Measurements from ENCODE around the gene ZNF23.

ZNF23 gene

GRCh38 chr16:71426069-71426879 is 35.8 kb downstream of the ZNF23 start:
- DNase-seq (ENCODE audit: low spot score) = peak; percentile 26

GRCh38 chr16:71425746-71426068 is 36.3 kb downstream of the ZNF23 start:
- DNase-seq (ENCODE audit: low spot score) = no peak

- DNase-seq (ENCODE audit: low spot score) = no peak
Measured at GRCh38 chr16:71424626-71425025, 37.4 kb downstream of the ZNF23 start.

- no peak for DNase-seq (ENCODE audit: low spot score)
Measured at GRCh38 chr16:71423865-71424264, 38.2 kb downstream of the ZNF23 start.

GRCh38 chr16:71423016-71423415 is 39.0 kb downstream of the ZNF23 start:
- no peak for DNase-seq (ENCODE audit: low spot score)

GRCh38 chr16:71421911-71422310 is 40.1 kb downstream of the ZNF23 start:
- DNase-seq (ENCODE audit: low spot score) = no peak

GRCh38 chr16:71414038-71414437 is 48.0 kb downstream of the ZNF23 start:
- no peak for DNase-seq (ENCODE audit: low spot score)

- no peak for DNase-seq (ENCODE audit: low spot score)
Measured at GRCh38 chr16:71413341-71413740, 48.7 kb downstream of the ZNF23 start.

- DNase-seq (ENCODE audit: low spot score) = peak; percentile 75
Measured at GRCh38 chr16:71412270-71413160, 49.5 kb downstream of the ZNF23 start.

- no peak for DNase-seq (ENCODE audit: low spot score)
Measured at GRCh38 chr16:71410146-71410545, 51.9 kb downstream of the ZNF23 start.

- no peak for DNase-seq (ENCODE audit: low spot score)
Measured at GRCh38 chr16:71409011-71409775, 52.9 kb downstream of the ZNF23 start.

GRCh38 chr16:71408536-71408935 is 53.5 kb downstream of the ZNF23 start:
- DNase-seq (ENCODE audit: low spot score) = no peak

GRCh38 chr16:71407731-71408130 is 54.3 kb downstream of the ZNF23 start:
- DNase-seq (ENCODE audit: low spot score) = no peak

- DNase-seq (ENCODE audit: low spot score) = no peak
Measured at GRCh38 chr16:71406724-71407123, 55.3 kb downstream of the ZNF23 start.

GRCh38 chr16:71406316-71406715 is 55.7 kb downstream of the ZNF23 start:
- DNase-seq (ENCODE audit: low spot score) = no peak

- DNase-seq (ENCODE audit: low spot score) = no peak
Measured at GRCh38 chr16:71404364-71404763, 57.7 kb downstream of the ZNF23 start.

GRCh38 chr16:71402674-71403073 is 59.4 kb downstream of the ZNF23 start:
- DNase-seq (ENCODE audit: low spot score) = no peak

- no peak for DNase-seq (ENCODE audit: low spot score)
Measured at GRCh38 chr16:71402007-71402406, 60.0 kb downstream of the ZNF23 start.

GRCh38 chr16:71399801-71400563 is 62.1 kb downstream of the ZNF23 start:
- no peak for DNase-seq (ENCODE audit: low spot score)
